Sigmoid colon (tissue), 7 donors: ENCODE measurements around the gene KLHL17. TPM values are rescaled to one million over a fixed set of nuclear protein-coding genes. Genes with fewer than 3 reads are reported as not detected.
"Not testable (repeated sequence)": the region's sequence is repeated elsewhere in the genome, so short reads cannot be mapped to it uniquely, and the experiment has no call there.

Experiments
- DNase-seq: peaks from one replicate; pipeline ENCODE4 v3.0.0-alpha.2; 2019
- H3K27ac ChIP-seq, 4 donors: fragments of 200-600 bp; sonication (generic); one replicate each; pipeline ENCODE4 v1.5.1; 2016 to 2019; ENCODE audit warnings: mild to moderate bottlenecking in 1 of 4
- H3K27me3 ChIP-seq, 3 donors: fragments of 200-600 bp; sonication (generic); one replicate each; pipeline ENCODE4 v1.5.1; 2019; ENCODE audit warnings: mild to moderate bottlenecking in 1 of 3
- H3K36me3 ChIP-seq, 4 donors: fragments of 200-600 bp; sonication (generic); one replicate each; pipeline ENCODE4 v1.5.1; 2016 to 2019
- H3K4me1 ChIP-seq, 4 donors: fragments of 200-600 bp; sonication (generic); one replicate each; pipeline ENCODE4 v1.5.1; 2017 to 2019
- H3K4me3 ChIP-seq, 4 donors: fragments of 200-600 bp; sonication (generic); one replicate each; pipeline ENCODE4 v1.5.1; 2017 to 2019; ENCODE audit warnings: mild to moderate bottlenecking in 2 of 4, moderate library complexity in 1 of 4
- H3K9me3 ChIP-seq, 4 donors: fragments of 200-600 bp in 3 of 4; sonication (generic) in 3 of 4; one replicate each; pipeline versions ENCODE4 v1.5.1 to v1.6.1; 2013 to 2019
- EP300 ChIP-seq, 4 donors: sonication (generic); formaldehyde crosslinking; IDR thresholded peaks; one replicate each; pipeline ENCODE4 v1.6.1; 2017; ENCODE audit warnings: antibody characterized with exemption in 4 of 4
- POLR2A ChIP-seq, 2 donors: fragments of 450-650 bp; IDR thresholded peaks; one replicate each; pipeline ENCODE4 v1.6.1; 2016; ENCODE audit warnings: antibody characterized with exemption in 2 of 2, mild to moderate bottlenecking in 2 of 2, moderate library complexity in 2 of 2
- POLR2AphosphoS5 ChIP-seq, 4 donors: sonication (generic); formaldehyde crosslinking; IDR thresholded peaks; one replicate each; pipeline ENCODE4 v1.6.1; 2017; ENCODE audit warnings: antibody characterized with exemption in 4 of 4
- WGBS, 2 donors: extraction: QIAGEN DNeasy Blood & Tissue Kit; methylation state at CpG; one replicate each; pipeline ENCODE4 v1.1.7; 2013; 5-methylcytosine and 5-hydroxymethylcytosine counted together
- intact Hi-C: fragments of 100-400 bp; cut with DNase I; formaldehyde crosslinking; loops from one replicate; pipeline ENCODE4 v1.15.1; 2023
- polyA plus RNA-seq, 3 donors: library from polyadenylated mRNA; stranded (reverse); fragments of 200-250 nt; gene quantifications; one replicate each; pipeline ENCODE4 v1.2.3, GENCODE V29; 2013
- total RNA-seq, 4 donors: library from RNA; depleted of rRNA; stranded (reverse); fragments of >200 nt; gene quantifications; one replicate each; pipeline ENCODE4 v1.1.0, GENCODE V29; 2016
- TF ChIP-seq, protein P1 (sequence below), 4 experiments: fragments of 450-650 bp in 3 of 4; fragments of 200-600 bp in 1 of 4; IDR thresholded peaks; one replicate each; pipeline ENCODE4 v1.5.1; 2016 to 2019; ENCODE audit warnings: antibody characterized with exemption in 4 of 4, mild to moderate bottlenecking in 3 of 4, moderate library complexity in 2 of 4
- donor health status: healthy with polysubstance abuse.
- donor health status: Bipolar disorder and iron deficiency.
- donor health status: healthy.

Gene KLHL17
- total and polyA plus RNA-seq, 7 donors, result 0.69 to 10.8 (median 4.9) TPM

DNA sequence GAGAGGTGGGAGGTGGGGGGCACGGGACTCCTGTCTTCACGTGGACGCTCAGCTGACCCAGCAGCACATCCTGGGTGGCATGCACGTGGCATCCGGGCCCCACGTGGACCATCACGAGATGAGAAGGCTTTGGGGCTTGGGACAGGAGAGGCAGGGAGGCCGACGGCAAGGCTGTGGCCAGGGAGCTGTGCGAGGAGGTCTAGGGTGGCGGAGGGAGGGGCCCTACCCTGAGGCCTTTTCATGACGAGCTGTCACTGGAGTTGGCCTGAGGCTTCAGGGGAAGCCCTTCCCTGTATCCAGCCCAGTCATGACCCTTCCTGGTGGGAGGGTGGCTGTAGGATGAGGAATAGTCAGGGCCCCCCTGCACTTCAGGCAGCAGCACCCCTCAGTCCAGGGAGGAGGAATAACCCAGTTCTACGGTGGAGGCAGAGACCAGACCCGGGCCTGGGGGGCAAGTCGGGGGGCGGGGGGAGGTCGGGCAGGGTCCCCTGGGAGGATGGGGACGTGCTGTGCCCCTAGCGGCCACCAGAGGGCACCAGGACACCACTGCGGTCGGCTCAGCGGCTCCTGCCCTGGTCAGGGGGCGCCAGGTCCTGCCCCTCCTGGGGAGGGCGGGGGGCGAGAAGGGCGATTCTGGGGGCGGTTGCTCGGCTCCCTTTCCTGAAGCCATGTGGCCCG lies 23.6 kb downstream of the KLHL17 start:
- H3K4me1 ChIP-seq, result peaks cover 0 to 6% (median 3%) of the 10 kb centered on the region in 4 donors
- intact Hi-C loops, result loop anchor here (2.0 kb wide), 1 partner anchor 79 kb away; no protein-coding TSS in a partner anchor

DNA sequence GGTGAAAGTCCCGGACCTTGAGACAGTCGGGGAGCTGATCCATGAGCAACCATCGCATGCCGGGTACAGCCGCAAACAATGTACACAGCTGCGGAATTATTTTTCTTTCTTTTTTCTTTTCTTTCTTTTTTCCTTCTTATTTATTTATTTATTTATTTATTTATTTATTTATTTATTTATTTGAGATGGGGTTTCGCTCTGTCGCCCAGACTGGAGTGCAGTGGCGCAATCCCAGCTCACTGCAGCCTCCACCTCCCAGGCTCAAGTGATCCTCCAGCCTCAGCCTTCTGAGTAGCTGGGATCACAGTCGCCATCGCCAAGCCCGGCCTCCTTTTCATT lies 24.1 kb downstream of the KLHL17 start:
- Histone ChIP-seq H3K9me3 (no peaks in the 10 kb centered on the region), H3K4me1 (peaks cover 0 to 6% (median 3%) of the 10 kb centered on the region in 4 donors), H3K27ac (no peak overlapping the region), H3K36me3 (no peaks in the 10 kb centered on the region), H3K4me3 (no peak overlapping the region), H3K27me3 (peaks cover 0 to 32% (median 13%) of the 10 kb centered on the region in 3 donors)
- no peak for DNase-seq
- TF ChIP-seq EP300 (IDR thresholded peaks at IDR 0.05), result no peak
- no peak for TF ChIP-seq POLR2A (IDR thresholded peaks at IDR 0.05)
- WGBS, 2 donors, result 33 to 52% methylated on average over 12 of the region's 12 CpGs
- intact Hi-C loops, result loop anchor here (2.0 kb wide), 1 partner anchor 78 kb away; no protein-coding TSS in a partner anchor

More for the DNA sequence above, 23.6 kb downstream of the KLHL17 start:
- 16 to 20% methylated on average over 29 of the region's 29 CpGs for WGBS, 2 donors
- DNase-seq, result peak; percentile 71
- H3K36me3 ChIP-seq, result no peaks in the 10 kb centered on the region
- TF ChIP-seq, protein P1, sequence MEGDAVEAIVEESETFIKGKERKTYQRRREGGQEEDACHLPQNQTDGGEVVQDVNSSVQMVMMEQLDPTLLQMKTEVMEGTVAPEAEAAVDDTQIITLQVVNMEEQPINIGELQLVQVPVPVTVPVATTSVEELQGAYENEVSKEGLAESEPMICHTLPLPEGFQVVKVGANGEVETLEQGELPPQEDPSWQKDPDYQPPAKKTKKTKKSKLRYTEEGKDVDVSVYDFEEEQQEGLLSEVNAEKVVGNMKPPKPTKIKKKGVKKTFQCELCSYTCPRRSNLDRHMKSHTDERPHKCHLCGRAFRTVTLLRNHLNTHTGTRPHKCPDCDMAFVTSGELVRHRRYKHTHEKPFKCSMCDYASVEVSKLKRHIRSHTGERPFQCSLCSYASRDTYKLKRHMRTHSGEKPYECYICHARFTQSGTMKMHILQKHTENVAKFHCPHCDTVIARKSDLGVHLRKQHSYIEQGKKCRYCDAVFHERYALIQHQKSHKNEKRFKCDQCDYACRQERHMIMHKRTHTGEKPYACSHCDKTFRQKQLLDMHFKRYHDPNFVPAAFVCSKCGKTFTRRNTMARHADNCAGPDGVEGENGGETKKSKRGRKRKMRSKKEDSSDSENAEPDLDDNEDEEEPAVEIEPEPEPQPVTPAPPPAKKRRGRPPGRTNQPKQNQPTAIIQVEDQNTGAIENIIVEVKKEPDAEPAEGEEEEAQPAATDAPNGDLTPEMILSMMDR (IDR thresholded peaks at IDR 0.05), result peak; percentile 48 to 98 (median 58)
- TF ChIP-seq POLR2AphosphoS5 (IDR thresholded peaks at IDR 0.05) (no peak), POLR2A (IDR thresholded peaks at IDR 0.05) (no peak), EP300 (IDR thresholded peaks at IDR 0.05) (no peak)
- H3K27me3 ChIP-seq, result peaks cover 0 to 32% (median 13%) of the 10 kb centered on the region in 3 donors
- H3K9me3 ChIP-seq, result no peaks in the 10 kb centered on the region
- H3K27ac ChIP-seq, result no peak overlapping the region
- no peak overlapping the region for H3K4me3 ChIP-seq

DNA sequence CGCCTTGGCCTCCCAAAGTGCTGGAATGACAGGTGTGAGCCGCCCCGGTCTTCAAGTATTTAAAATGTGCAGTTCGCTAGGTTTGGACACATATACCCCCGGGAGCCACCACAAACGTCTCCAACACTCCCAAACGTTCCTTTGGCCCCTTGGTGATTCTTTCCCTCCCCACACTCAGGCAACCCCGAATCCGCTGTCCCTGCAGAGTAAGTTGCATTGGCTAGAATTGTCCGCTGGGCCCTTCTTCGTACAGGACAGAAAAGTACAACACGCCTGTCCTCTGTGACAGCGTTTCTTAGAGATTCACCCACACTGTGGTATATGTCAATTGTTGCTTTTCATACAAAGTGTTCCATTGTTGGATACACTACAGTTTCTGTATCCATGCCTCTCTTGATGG lies 24.7 kb downstream of the KLHL17 start:
- intact Hi-C loops, result loop anchor here (2.0 kb wide), 1 partner anchor 78 kb away; no protein-coding TSS in a partner anchor

DNA sequence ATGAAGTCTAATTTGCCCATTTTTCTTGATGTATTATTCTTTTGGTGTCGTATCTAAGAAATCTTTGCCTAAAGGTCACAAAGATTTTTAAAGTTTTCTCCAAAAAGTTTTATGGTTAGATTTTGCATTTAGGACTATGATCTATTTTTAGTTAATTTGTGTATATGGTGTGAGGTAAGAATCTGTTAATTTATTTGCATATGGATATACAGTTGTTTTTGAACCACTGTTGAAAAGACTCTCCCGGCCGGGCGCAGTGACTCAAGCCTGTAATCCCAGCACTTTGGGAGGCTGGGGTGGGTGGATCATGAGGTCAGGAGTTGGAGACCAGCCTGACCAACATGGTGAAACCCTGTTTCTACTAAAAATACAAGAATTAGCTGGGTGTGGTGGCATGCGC lies 27.7 kb downstream of the KLHL17 start:
- DNase-seq, H3K9me3 ChIP-seq, H3K4me1 ChIP-seq, intact Hi-C loops, H3K36me3 ChIP-seq, H3K27ac ChIP-seq, H3K4me3 ChIP-seq: not testable (repeated sequence)
- H3K27me3 ChIP-seq, result peaks cover 0 to 18% (median 13%) of the 10 kb centered on the region in 3 donors
- 84 to 85% methylated on average over 5 of the region's 5 CpGs for WGBS, 2 donors

More for the DNA sequence above, 24.7 kb downstream of the KLHL17 start:
- no peak overlapping the region for H3K4me3 ChIP-seq
- DNase-seq, result no peak
- no peak overlapping the region for H3K27ac ChIP-seq
- peaks cover 0 to 32% (median 13%) of the 10 kb centered on the region in 3 donors for H3K27me3 ChIP-seq
- H3K9me3 ChIP-seq, result no peaks in the 10 kb centered on the region
- peaks cover 0 to 6% (median 3%) of the 10 kb centered on the region in 4 donors for H3K4me1 ChIP-seq
- no peaks in the 10 kb centered on the region for H3K36me3 ChIP-seq
- TF ChIP-seq, protein P1 (IDR thresholded peaks at IDR 0.05), result no peak
- TF ChIP-seq POLR2A (IDR thresholded peaks at IDR 0.05) (no peak), POLR2AphosphoS5 (IDR thresholded peaks at IDR 0.05) (no peak), EP300 (IDR thresholded peaks at IDR 0.05) (no peak)
- WGBS, 2 donors, result 69 to 76% methylated on average over 13 of the region's 13 CpGs

DNA sequence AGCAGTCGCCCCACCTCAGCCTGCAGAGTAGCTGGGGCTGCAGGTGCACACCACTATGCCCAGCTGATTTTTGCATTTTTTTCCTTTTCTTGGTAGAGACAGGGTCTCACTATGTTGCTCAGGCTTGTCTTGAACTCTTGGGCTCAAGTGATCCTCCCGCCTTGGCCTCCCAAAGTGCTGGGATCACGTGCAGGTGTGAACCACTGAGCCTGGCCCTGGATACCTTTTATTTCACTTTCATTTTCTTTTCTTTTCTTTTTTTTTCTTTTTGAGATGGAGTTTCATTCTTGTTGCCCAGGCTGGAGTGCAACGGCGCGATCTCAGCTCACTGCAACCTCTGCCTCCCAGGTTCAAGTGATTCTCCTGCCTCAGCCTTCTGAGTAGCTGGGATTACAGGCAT lies 30.9 kb downstream of the KLHL17 start:
- not testable (repeated sequence) for DNase-seq
- 85 to 89% methylated on average over 6 of the region's 6 CpGs for WGBS, 2 donors

DNA sequence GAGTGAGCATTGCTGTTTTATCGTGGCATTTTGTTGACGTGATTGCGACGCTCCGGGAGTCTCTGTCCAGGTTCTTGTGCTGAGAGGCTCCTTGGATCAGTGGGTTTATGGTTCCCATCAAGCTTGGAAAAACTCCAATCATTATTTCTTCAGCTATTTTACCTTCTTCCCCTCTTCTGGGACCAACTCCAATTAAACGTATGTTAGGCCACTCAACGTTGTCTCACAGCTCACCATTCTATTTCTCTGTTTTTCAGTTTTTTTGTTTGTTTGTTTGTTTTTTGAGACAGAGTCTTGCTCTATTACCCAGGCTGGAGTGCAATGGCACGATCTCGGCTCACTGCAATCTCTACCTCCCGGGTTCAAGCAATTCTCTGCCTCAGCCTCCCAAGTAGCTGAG lies 31.5 kb downstream of the KLHL17 start:
- TF ChIP-seq POLR2A (IDR thresholded peaks at IDR 0.05), result no peak
- TF ChIP-seq, protein P1 (IDR thresholded peaks at IDR 0.05), result no peak
- TF ChIP-seq POLR2AphosphoS5 (IDR thresholded peaks at IDR 0.05), result no peak
- Histone ChIP-seq H3K9me3 (peaks cover 0 to 5% (median 3%) of the 10 kb centered on the region in 4 donors), H3K4me1 (no peaks in the 10 kb centered on the region), H3K4me3 (no peak overlapping the region), H3K36me3 (no peaks in the 10 kb centered on the region), H3K27ac (no peak overlapping the region), H3K27me3 (no peaks in the 10 kb centered on the region)
- intact Hi-C loops, result no loop called here
- DNase-seq, result no peak
- 95 to 98% methylated on average over 10 of the region's 10 CpGs for WGBS, 2 donors

More for the DNA sequence above, 30.9 kb downstream of the KLHL17 start:
- H3K36me3 ChIP-seq, H3K27ac ChIP-seq, H3K4me1 ChIP-seq, H3K27me3 ChIP-seq, H3K4me3 ChIP-seq, H3K9me3 ChIP-seq, intact Hi-C loops: not testable (repeated sequence)
